ENCODE results near the gene MTCL3.

MTCL3 gene

GRCh38 chr6:127518710-127519468 lies at the start of gene MTCL3 (continued):
- TF ChIP-seq HOXB13 (CRISPR knock-in tag; IDR thresholded peaks at IDR 0.05; ENCODE audit: low read depth) = no peak
- no peak for TF ChIP-seq GATA3 (IDR thresholded peaks at IDR 0.05; ENCODE audit: borderline replicate concordance)
- no peak for TF ChIP-seq CEBPB (IDR thresholded peaks at IDR 0.05)
- no peak for TF ChIP-seq USF2 (IDR thresholded peaks at IDR 0.05)
- no peak for TF ChIP-seq SMC3 (IDR thresholded peaks at IDR 0.05)
- no peak for TF ChIP-seq RFX5 (IDR thresholded peaks at IDR 0.05)
- 0 out of 2 replicates have a peak, but pooled peaks have one; percentile 41 for TF ChIP-seq E2F6 (IDR thresholded peaks at IDR 0.05; ENCODE audit: borderline replicate concordance, low read depth)
- no peak for TF ChIP-seq FOSL2 (IDR thresholded peaks at IDR 0.05)
- TF ChIP-seq FOSL2 (CRISPR knock-in tag; IDR thresholded peaks at IDR 0.05) = peak; percentile 52
- peak; percentile 55 for TF ChIP-seq POLR2A (IDR thresholded peaks at IDR 0.05; ENCODE audit: low read length)
- TF ChIP-seq EHF (CRISPR knock-in tag; IDR thresholded peaks at IDR 0.05) = no peak
- no peak for TF ChIP-seq FOXS1 (CRISPR knock-in tag; IDR thresholded peaks at IDR 0.05)
- TF ChIP-seq HES2 (IDR thresholded peaks at IDR 0.05) = no peak
- no peak for TF ChIP-seq CBX8 (IDR thresholded peaks at IDR 0.05)
- TF ChIP-seq ESRRA (IDR thresholded peaks at IDR 0.05; ENCODE audit: borderline replicate concordance, low read length) = no peak
- TF ChIP-seq KDM1A (IDR thresholded peaks at IDR 0.05; ENCODE audit: low read depth) = no peak
- TF ChIP-seq MAX (IDR thresholded peaks at IDR 0.05) = peak; percentile 79
- no peak for TF ChIP-seq HOXB5 (CRISPR knock-in tag; IDR thresholded peaks at IDR 0.05)

- Histone ChIP-seq H3K27ac (no peak overlapping the region), H3K4me1 (peaks cover 7% of the 10 kb centered on the region), H3K9me3 (no peaks in the 10 kb centered on the region), H3K4me2 (no peak overlapping the region), H3K4me3 (no peak overlapping the region)
- FAIRE-seq (no peak), DNase-seq (ENCODE audit: low read depth in 1 of 2, low spot score in 1 of 2) (no peak), ATAC-seq (no peak)
- no peak for TF ChIP-seq MAFK (IDR thresholded peaks at IDR 0.05; ENCODE audit: partially characterized antibody)
- ChIA-PET CTCF (interaction anchor here (0.7 kb wide), 1 partner anchor 71 kb away, joined by 3 read pairs; no protein-coding TSS in a partner anchor), POLR2A (no interaction called here)
- WGBS (ENCODE audit: missing lambda C conversion rate) = 67% methylated on average over 2 of the region's 2 CpGs
These were observed 48.3 kb upstream of the MTCL3 start for GRCh38 chr6:127567476-127567875.

- no peak for DNase-seq (ENCODE audit: low read depth in 1 of 2, low spot score in 1 of 2)
- no peak for FAIRE-seq
- Histone ChIP-seq H3K4me2 (no peak overlapping the region), H3K27ac (no peak overlapping the region), H3K9me3 (no peaks in the 10 kb centered on the region), H3K4me1 (peaks cover 7% of the 10 kb centered on the region), H3K4me3 (no peak overlapping the region)
- CTCF ChIA-PET = interaction anchor here (1.0 kb wide), 1 partner anchor 10 kb away, joined by 3 read pairs; the partner anchor contains the start of gene C6orf58
- TF ChIP-seq JUN (IDR thresholded peaks at IDR 0.05) (no peak), USF2 (IDR thresholded peaks at IDR 0.05) (no peak), EHF (CRISPR knock-in tag; IDR thresholded peaks at IDR 0.05) (no peak), ELK1 (IDR thresholded peaks at IDR 0.05; ENCODE audit: low read depth, low read length) (no peak), ZSCAN20 (CRISPR knock-in tag; IDR thresholded peaks at IDR 0.05) (no peak), HDAC2 (IDR thresholded peaks at IDR 0.05) (no peak), JUNB (IDR thresholded peaks at IDR 0.05) (no peak), EHMT2 (IDR thresholded peaks at IDR 0.05; ENCODE audit: low read depth) (no peak), HMGXB4 (CRISPR knock-in tag; IDR thresholded peaks at IDR 0.05; ENCODE audit: borderline replicate concordance) (no peak), HOXB13 (CRISPR knock-in tag; IDR thresholded peaks at IDR 0.05; ENCODE audit: low read depth) (no peak), MAZ (IDR thresholded peaks at IDR 0.05; ENCODE audit: borderline replicate concordance, low read depth, low read length) (no peak), RNF2 (IDR thresholded peaks at IDR 0.05; ENCODE audit: borderline replicate concordance, low read depth) (no peak), HOXB5 (CRISPR knock-in tag; IDR thresholded peaks at IDR 0.05) (no peak), ZFP36 (IDR thresholded peaks at IDR 0.05; ENCODE audit: borderline replicate concordance, partially characterized antibody) (no peak)
- POLR2A ChIA-PET = no interaction called here
- no peak for ATAC-seq
These were observed 47.5 kb upstream of the MTCL3 start for GRCh38 chr6:127566651-127567050.
